ENCODE results near the gene USF2. TPM values are rescaled to one million over a fixed set of nuclear protein-coding genes. Genes with fewer than 3 reads are reported as not detected.

Gene USF2
- polyA plus RNA-seq, 1 of the 3 experiments (the other 2 are of a cell fraction) = 102 TPM

- TF ChIP-seq REST (IDR thresholded peaks at IDR 0.05; ENCODE audit: low read depth, low read length) = no peak
Measured at GRCh38 chr19:35240327-35240726, 28.4 kb upstream of the USF2 start (continued).

GRCh38 chr19:35241417-35241816 is 27.3 kb upstream of the USF2 start:
- ChIA-PET POLR2A (no interaction called here), CTCF (interaction anchor here (0.9 to 1.2 kb wide), 2 partner anchors 10 to 174 kb away, joined by 3 read pairs; no protein-coding TSS in a partner anchor)
- no peaks in the 10 kb centered on the region for H4K20me1 ChIP-seq (ENCODE audit: insufficient read depth)
- no peaks in the 10 kb centered on the region for H3K4me1 ChIP-seq (ENCODE audit: control insufficient read depth in 1 of 2, insufficient read depth in 2 of 2, low read depth in 1 of 2, low read length in 1 of 2)
- H3K9me3 ChIP-seq = no peaks in the 10 kb centered on the region; the same call in 1 of the 2 replicates
- no peak overlapping the region for H3K9ac ChIP-seq
- 0 out of 2 replicates have a peak, but pooled peaks cover 6% of the 10 kb centered on the region for H3K27me3 ChIP-seq (ENCODE audit: insufficient read depth)
- H3F3A ChIP-seq (replicated peaks; ENCODE audit: insufficient read depth) = no peaks in the 10 kb centered on the region
- no peaks in the 10 kb centered on the region for H3K9me2 ChIP-seq
- H2AFZ ChIP-seq (ENCODE audit: low read depth) = no peak overlapping the region
- 0% methylated on average over 1 of the region's 1 CpG for WGBS (ENCODE audit: low lambda C conversion rate)
- TF ChIP-seq ZBTB33 (IDR thresholded peaks at IDR 0.05; ENCODE audit: borderline replicate concordance, low read depth) (no peak), SIN3A (IDR thresholded peaks at IDR 0.05; ENCODE audit: borderline replicate concordance, low read depth, low read length) (no peak), CHD2 (IDR thresholded peaks at IDR 0.05; ENCODE audit: low read length, partially characterized antibody) (no peak), MEF2A (IDR thresholded peaks at IDR 0.05; ENCODE audit: borderline replicate concordance, low read depth) (no peak), USF1 (IDR thresholded peaks at IDR 0.05; ENCODE audit: borderline replicate concordance, low read depth) (no peak), EP300 (IDR thresholded peaks at IDR 0.05; ENCODE audit: borderline replicate concordance in 1 of 2, low read depth in 1 of 2, low read length in 1 of 2) (no peak), POLR2AphosphoS5 (IDR thresholded peaks at IDR 0.05; ENCODE audit: low read depth, low read length) (no peak), SMC3 (IDR thresholded peaks at IDR 0.05; ENCODE audit: low read depth, low read length) (no peak), RCOR1 (IDR thresholded peaks at IDR 0.05; ENCODE audit: low read length) (no peak), PBX3 (IDR thresholded peaks at IDR 0.05) (no peak), USF2 (IDR thresholded peaks at IDR 0.05; ENCODE audit: borderline replicate concordance, low read depth, low read length) (no peak), RXRA (IDR thresholded peaks at IDR 0.05; ENCODE audit: borderline replicate concordance, low read depth) (no peak), RAD21 (IDR thresholded peaks at IDR 0.05; ENCODE audit: low read length) (no peak), MAX (IDR thresholded peaks at IDR 0.05; ENCODE audit: low read depth) (no peak), FOXJ3 (CRISPR knock-in tag; IDR thresholded peaks at IDR 0.05) (no peak), FOSL2 (IDR thresholded peaks at IDR 0.05; ENCODE audit: borderline replicate concordance, low read depth) (no peak), TAF1 (IDR thresholded peaks at IDR 0.05; ENCODE audit: borderline replicate concordance, low read depth, low read length) (no peak), CTCF (IDR thresholded peaks at IDR 0.05) (no peak), JUND (IDR thresholded peaks at IDR 0.05) (no peak)
- H3K79me2 ChIP-seq (ENCODE audit: insufficient read depth) = no peaks in the 10 kb centered on the region
- H3K36me3 ChIP-seq (replicated peaks in 1 of 2; ENCODE audit: control insufficient read depth in 1 of 2, insufficient read depth in 2 of 2, low read length in 1 of 2) = no peaks in the 10 kb centered on the region
- no peak overlapping the region for H3K27ac ChIP-seq (ENCODE audit: low read depth in 2 of 2, low read length in 1 of 2)
- H3K4me2 ChIP-seq = no peak overlapping the region
- no peak overlapping the region for H3K4me3 ChIP-seq (ENCODE audit: low read depth in 2 of 2, low read length in 1 of 2)
- no peak for DNase-seq
